ENCODE results near the gene SHMT2.

GRCh38 chr12:57213763-57214397 is 15.6 kb upstream of the SHMT2 start:
- TF ChIP-seq CTCF (conservative IDR thresholded peaks at IDR 0.05; ENCODE audit: low read depth, low read length) (no peak), EZH2 (IDR thresholded peaks at IDR 0.05; ENCODE audit: borderline replicate concordance, low read depth, low read length, poor library complexity, severe bottlenecking) (no peak)

All from A673 (cell line).